CD8-positive, alpha-beta memory T cell (primary cell): ENCODE data around the gene ZMYND8. TPM values are rescaled to one million over a fixed set of nuclear protein-coding genes. Genes with fewer than 3 reads are reported as not detected.
A peak's percentile ranks its signal among the peaks of the same experiment; 100 is the strongest.

ENCODE experiments used
- CTCF ChIA-PET: fragments of 350-600 bp; sonication (Branson Sonifier 250); formaldehyde crosslinking; loops from one replicate; lab custom pipeline; 2021; ENCODE audit warnings: antibody characterized with exemption; lab: Charles Lee
- POLR2A ChIA-PET: fragments of 350-600 bp; sonication (Branson Sonifier 250); formaldehyde crosslinking; loops from one replicate; lab custom pipeline; 2021; ENCODE audit warnings: antibody characterized with exemption; lab: Charles Lee
- DNase-seq, 5 donors: peaks; one replicate each; pipeline versions ENCODE4 v3.0.0 to v3.0.0-alpha.2; 2020 to 2022; ENCODE audit warnings: mixed read lengths in 1 of 5
- H3K27ac ChIP-seq: one replicate; pipeline ENCODE4 v1.7.0; 2013; ENCODE audit warnings: low read depth, mild to moderate bottlenecking, low read length, moderate library complexity
- H3K27me3 ChIP-seq: 2 replicates; pipeline ENCODE4 v1.7.0; 2013; ENCODE audit warnings: low read length, mild to moderate bottlenecking; ENCODE audit not compliant: insufficient read depth, poor library complexity, severe bottlenecking
- H3K36me3 ChIP-seq: 2 replicates; pipeline ENCODE4 v1.7.0; 2013; ENCODE audit warnings: mild to moderate bottlenecking, low read length, moderate library complexity; ENCODE audit not compliant: insufficient read depth
- H3K4me1 ChIP-seq: 2 replicates; pipeline ENCODE4 v1.7.0; 2013; ENCODE audit warnings: mild to moderate bottlenecking, low read length, moderate library complexity; ENCODE audit not compliant: insufficient read depth
- H3K4me3 ChIP-seq: 2 replicates; pipeline ENCODE4 v1.7.0; 2013; ENCODE audit warnings: mild to moderate bottlenecking, low read length
- H3K9me3 ChIP-seq: 2 replicates; pipeline ENCODE4 v1.7.0; 2013; ENCODE audit warnings: mild to moderate bottlenecking, low read length
- H3K27ac Mint-ChIP-seq, 8 donors: one replicate each; pipeline ENCODE4 v1.8.0; 2020 to 2021; ENCODE audit warnings: mixed read lengths in 8 of 8, mild to moderate bottlenecking in 6 of 8, inconsistent platforms in 3 of 8, moderate library complexity in 3 of 8
- H3K27me3 Mint-ChIP-seq, 2 donors: one replicate each; pipeline ENCODE4 v1.8.0; 2020 to 2021; ENCODE audit warnings: mixed read lengths in 2 of 2, mild to moderate bottlenecking in 1 of 2, moderate library complexity in 1 of 2
- H3K36me3 Mint-ChIP-seq, 3 donors: one replicate each; pipeline ENCODE4 v1.8.0; 2020 to 2021; ENCODE audit warnings: mixed read lengths in 3 of 3, inconsistent platforms in 1 of 3, mild to moderate bottlenecking in 1 of 3
- H3K4me1 Mint-ChIP-seq, 3 donors: one replicate each; pipeline ENCODE4 v1.8.0; 2020 to 2021; ENCODE audit warnings: mixed read lengths in 3 of 3, inconsistent platforms in 1 of 3, mild to moderate bottlenecking in 1 of 3
- H3K4me3 Mint-ChIP-seq, 7 donors: one replicate each; pipeline ENCODE4 v1.8.0; 2020 to 2021; ENCODE audit warnings: mixed read lengths in 7 of 7, mild to moderate bottlenecking in 6 of 7, moderate library complexity in 4 of 7, inconsistent platforms in 2 of 7
- H3K9me3 Mint-ChIP-seq, 5 donors: one replicate each; pipeline ENCODE4 v1.8.0; 2020 to 2022; ENCODE audit warnings: mixed read lengths in 5 of 5, mild to moderate bottlenecking in 3 of 5, moderate library complexity in 2 of 5, inconsistent platforms in 1 of 5
- polyA plus RNA-seq: library from polyadenylated mRNA; unstranded; fragments of 300-500 nt; fragmentation: Illumina TruSeq; gene quantifications from one replicate; pipeline ENCODE4 v1.2.3, GENCODE V29; 2021
- total RNA-seq, 2 experiments: library from RNA; stranded (reverse); gene quantifications; one replicate each; pipeline ENCODE4 v1.2.3, GENCODE V29; 2021

ZMYND8 gene
- total and polyA plus RNA-seq, 3 experiments from 2014 or later = 20.9 to 30.7 (median 25.8) TPM

DNA sequence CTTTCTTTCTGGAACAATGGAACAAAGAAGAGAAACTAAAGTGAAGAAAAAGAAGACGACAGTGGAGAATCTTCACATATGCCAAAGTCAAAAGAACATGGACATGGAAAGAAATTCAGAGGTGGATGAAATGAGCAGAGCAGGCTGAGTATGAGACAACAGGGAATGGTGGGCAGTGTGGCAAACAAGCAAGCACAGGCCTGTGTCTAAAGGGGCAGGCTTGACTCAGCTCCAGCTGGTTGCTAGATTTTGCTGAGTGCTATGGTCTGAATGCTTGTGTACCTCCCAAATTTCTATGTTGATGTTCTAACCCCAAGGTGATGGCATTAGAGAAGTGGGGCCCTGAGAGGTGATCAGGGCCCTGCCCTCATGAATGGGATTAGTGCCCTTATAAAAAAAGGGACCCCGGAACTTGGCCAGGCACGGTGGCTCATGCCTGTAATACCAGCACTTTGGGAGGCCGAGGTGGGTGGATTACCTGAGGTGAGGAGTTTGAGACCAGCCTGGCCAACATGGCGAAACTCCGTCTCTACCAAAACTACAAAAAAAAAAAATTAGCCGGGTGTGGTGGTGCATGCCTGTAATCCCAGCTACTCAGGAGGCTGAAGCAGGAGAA is 49.6 kb downstream of the ZMYND8 start:
- H3K9me3 Mint-ChIP-seq = no peaks in the 10 kb centered on the region
- Histone ChIP-seq H3K27ac (no peak overlapping the region), H3K36me3 (peaks cover 40% of the 10 kb centered on the region), H3K27me3 (no peaks in the 10 kb centered on the region), H3K4me1 (peaks cover 4% of the 10 kb centered on the region), H3K4me3 (no peak overlapping the region), H3K9me3 (no peaks in the 10 kb centered on the region)
- no peak overlapping the region for H3K4me3 Mint-ChIP-seq
- POLR2A ChIA-PET = no interaction called here
- peaks cover 17 to 33% (median 32%) of the 10 kb centered on the region in 3 donors for H3K4me1 Mint-ChIP-seq
- no peak for DNase-seq
- H3K27ac Mint-ChIP-seq = peak overlapping the region in 5 of 8 donors; percentile 3 to 88 (median 64)
- H3K27me3 Mint-ChIP-seq = no peaks in the 10 kb centered on the region
- H3K36me3 Mint-ChIP-seq = peaks cover 0 to 77% (median 21%) of the 10 kb centered on the region in 3 donors
- CTCF ChIA-PET = interaction anchor here (1.1 kb wide), 1 partner anchor 77 kb away, joined by 6 read pairs; no protein-coding TSS in a partner anchor

- Mint-ChIP-seq H3K27ac (peak overlapping the region in 7 of 8 donors; percentile 70 to 86 (median 78)), H3K27me3 (no peaks in the 10 kb centered on the region), H3K9me3 (no peaks in the 10 kb centered on the region), H3K4me3 (no peak overlapping the region), H3K4me1 (peaks cover 17 to 30% (median 28%) of the 10 kb centered on the region in 3 donors), H3K36me3 (peaks cover 0 to 79% (median 24%) of the 10 kb centered on the region in 3 donors)
- no peak for DNase-seq
- H3K4me3 ChIP-seq = no peak overlapping the region
- no peaks in the 10 kb centered on the region for H3K9me3 ChIP-seq
- peaks cover 4% of the 10 kb centered on the region for H3K4me1 ChIP-seq
- POLR2A ChIA-PET = no interaction called here
- H3K27ac ChIP-seq = no peak overlapping the region
- H3K27me3 ChIP-seq = no peaks in the 10 kb centered on the region
- H3K36me3 ChIP-seq = peaks cover 39% of the 10 kb centered on the region
- CTCF ChIA-PET = interaction anchor here (1.1 kb wide), 1 partner anchor 78 kb away, joined by 6 read pairs; no protein-coding TSS in a partner anchor
These were observed 50.4 kb downstream of the ZMYND8 start for GRCh38 chr20:47306095-47306494.

GRCh38 chr20:47305667-47306066 is 50.8 kb downstream of the ZMYND8 start:
- Mint-ChIP-seq H3K4me3 (peak overlapping the region in 1 of 7 donors; percentile 55), H3K27ac (peak overlapping the region in 7 of 8 donors; percentile 70 to 86 (median 83)), H3K9me3 (no peaks in the 10 kb centered on the region), H3K27me3 (no peaks in the 10 kb centered on the region), H3K4me1 (peaks cover 17 to 26% (median 24%) of the 10 kb centered on the region in 3 donors), H3K36me3 (peaks cover 0 to 74% (median 20%) of the 10 kb centered on the region in 3 donors)
- ChIA-PET CTCF (interaction anchor here (1.1 kb wide), 1 partner anchor 78 kb away, joined by 6 read pairs; no protein-coding TSS in a partner anchor), POLR2A (no interaction called here)
- Histone ChIP-seq H3K9me3 (no peaks in the 10 kb centered on the region), H3K27me3 (no peaks in the 10 kb centered on the region), H3K4me3 (no peak overlapping the region), H3K27ac (no peak overlapping the region), H3K4me1 (peaks cover 4% of the 10 kb centered on the region), H3K36me3 (peaks cover 39% of the 10 kb centered on the region)
- DNase-seq = no peak

DNA sequence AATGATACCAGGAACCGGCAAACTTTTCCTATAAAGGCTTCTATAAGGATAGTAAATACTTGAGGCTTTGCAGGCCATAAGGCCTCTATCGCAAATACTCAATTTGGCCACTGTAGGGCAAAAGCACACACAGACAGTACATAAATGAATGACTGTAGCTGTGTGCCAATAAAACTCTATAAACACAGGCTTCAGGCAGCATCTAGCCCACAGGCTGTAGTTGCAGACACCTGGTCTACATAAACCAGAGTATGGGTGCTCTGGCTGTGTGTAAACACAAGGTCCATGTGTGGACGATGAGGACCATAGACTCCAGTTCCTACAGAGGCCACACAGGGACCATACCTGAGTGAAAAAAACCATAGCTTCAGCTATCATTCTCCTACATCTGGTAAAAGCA is 52.2 kb downstream of the ZMYND8 start:
- no peak overlapping the region for H3K27ac ChIP-seq
- Mint-ChIP-seq H3K27me3 (no peaks in the 10 kb centered on the region), H3K27ac (peak overlapping the region in 4 of 8 donors; percentile 33 to 86 (median 42)), H3K4me1 (peaks cover 17 to 30% (median 28%) of the 10 kb centered on the region in 3 donors), H3K4me3 (no peak overlapping the region), H3K36me3 (peaks cover 0 to 70% (median 21%) of the 10 kb centered on the region in 3 donors), H3K9me3 (no peaks in the 10 kb centered on the region)
- DNase-seq = no peak
- no peaks in the 10 kb centered on the region for H3K27me3 ChIP-seq
- CTCF ChIA-PET = interaction anchor here (0.7 to 2.5 kb wide), 3 partner anchors 13 to 1911 kb away, joined by 3 to 9 read pairs (median 3); no protein-coding TSS in a partner anchor
- no peak overlapping the region for H3K4me3 ChIP-seq
- peaks cover 4% of the 10 kb centered on the region for H3K4me1 ChIP-seq
- POLR2A ChIA-PET = no interaction called here
- peaks cover 35% of the 10 kb centered on the region for H3K36me3 ChIP-seq
- no peaks in the 10 kb centered on the region for H3K9me3 ChIP-seq

DNA sequence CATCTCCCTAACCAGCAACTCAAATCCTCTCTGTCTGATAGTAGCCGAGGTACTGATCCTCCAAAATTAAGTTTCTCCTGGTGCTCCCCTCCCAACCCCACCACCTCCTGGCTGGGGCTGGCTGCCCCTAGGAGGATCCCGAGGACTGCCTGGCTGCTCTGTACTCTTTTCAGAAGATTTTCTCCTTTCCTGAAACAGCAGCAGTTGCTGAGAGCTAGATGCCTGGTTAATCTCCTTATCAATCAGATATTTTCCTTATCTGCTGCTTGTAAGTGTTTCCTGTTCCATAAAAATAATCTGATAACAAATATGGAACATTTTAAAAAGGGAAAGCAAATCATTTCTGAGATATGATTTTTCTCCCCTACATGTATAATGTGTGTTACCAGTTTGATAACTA is 52.8 kb downstream of the ZMYND8 start:
- Mint-ChIP-seq H3K27ac (peak overlapping the region in 3 of 8 donors; percentile 26 to 86 (median 50)), H3K36me3 (peaks cover 0 to 72% (median 22%) of the 10 kb centered on the region in 3 donors), H3K27me3 (no peaks in the 10 kb centered on the region), H3K4me1 (peaks cover 16 to 28% (median 28%) of the 10 kb centered on the region in 3 donors), H3K9me3 (no peaks in the 10 kb centered on the region), H3K4me3 (no peak overlapping the region)
- CTCF ChIA-PET = interaction anchor here (0.9 to 2.5 kb wide), 2 partner anchors 13 to 80 kb away, joined by 3 to 9 read pairs; no protein-coding TSS in a partner anchor
- Histone ChIP-seq H3K9me3 (no peaks in the 10 kb centered on the region), H3K27ac (no peak overlapping the region), H3K4me1 (peaks cover 4% of the 10 kb centered on the region), H3K36me3 (peaks cover 35% of the 10 kb centered on the region), H3K27me3 (no peaks in the 10 kb centered on the region), H3K4me3 (no peak overlapping the region)
- DNase-seq = no peak
- POLR2A ChIA-PET = no interaction called here

GRCh38 chr20:47300071-47300470 is 56.4 kb downstream of the ZMYND8 start:
- ChIA-PET POLR2A (no interaction called here), CTCF (interaction anchor here (0.6 kb wide), 1 partner anchor 36 kb away, joined by 3 read pairs; no protein-coding TSS in a partner anchor)
- no peak for DNase-seq
- no peaks in the 10 kb centered on the region for H3K9me3 ChIP-seq
- Mint-ChIP-seq H3K27me3 (no peaks in the 10 kb centered on the region), H3K4me1 (peaks cover 7 to 15% (median 14%) of the 10 kb centered on the region in 3 donors), H3K36me3 (peaks cover 5 to 85% (median 25%) of the 10 kb centered on the region in 3 donors), H3K9me3 (no peaks in the 10 kb centered on the region), H3K4me3 (no peak overlapping the region), H3K27ac (peak overlapping the region in 2 of 8 donors; percentile 30 to 42)
- H3K4me1 ChIP-seq = peaks cover 4% of the 10 kb centered on the region
- no peak overlapping the region for H3K27ac ChIP-seq
- H3K27me3 ChIP-seq = no peaks in the 10 kb centered on the region
- H3K36me3 ChIP-seq = peaks cover 48% of the 10 kb centered on the region
- no peak overlapping the region for H3K4me3 ChIP-seq

DNA sequence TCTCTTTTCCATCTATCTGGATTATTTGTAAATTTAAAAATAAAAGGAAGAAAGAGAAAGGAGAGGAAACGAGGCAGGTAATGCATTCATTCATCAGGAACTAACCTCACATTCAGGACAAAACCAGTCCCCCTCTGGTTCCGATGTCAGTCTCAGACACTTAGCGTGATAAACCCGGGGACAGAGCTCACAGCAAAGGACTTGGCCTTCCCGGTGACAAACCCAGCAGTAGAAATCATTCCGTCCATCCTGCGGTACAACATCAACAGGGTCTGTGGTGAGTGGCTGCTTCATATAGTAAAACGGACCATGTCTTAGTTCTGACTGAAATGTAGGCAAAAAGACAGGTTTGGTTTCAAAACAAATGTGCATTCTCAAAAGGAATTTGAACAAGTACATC is 57.9 kb downstream of the ZMYND8 start:
- Mint-ChIP-seq H3K36me3 (peaks cover 16 to 87% (median 29%) of the 10 kb centered on the region in 3 donors), H3K27me3 (no peaks in the 10 kb centered on the region), H3K27ac (peak overlapping the region in 1 of 8 donors; percentile 29), H3K4me3 (no peak overlapping the region), H3K9me3 (no peaks in the 10 kb centered on the region), H3K4me1 (peaks cover 5 to 15% (median 15%) of the 10 kb centered on the region in 3 donors)
- Histone ChIP-seq H3K4me1 (no peaks in the 10 kb centered on the region), H3K27ac (no peak overlapping the region), H3K36me3 (peaks cover 48% of the 10 kb centered on the region), H3K9me3 (no peaks in the 10 kb centered on the region), H3K27me3 (no peaks in the 10 kb centered on the region), H3K4me3 (no peak overlapping the region)
- ChIA-PET POLR2A (no interaction called here), CTCF (no interaction called here)
- no peak for DNase-seq

- H3K27me3 ChIP-seq = no peaks in the 10 kb centered on the region
- Mint-ChIP-seq H3K9me3 (no peaks in the 10 kb centered on the region), H3K4me1 (peaks cover 5 to 14% (median 9%) of the 10 kb centered on the region in 3 donors), H3K36me3 (peaks cover 18 to 84% (median 27%) of the 10 kb centered on the region in 3 donors), H3K4me3 (no peak overlapping the region), H3K27ac (peak overlapping the region in 2 of 8 donors; percentile 13 to 14), H3K27me3 (no peaks in the 10 kb centered on the region)
- no peaks in the 10 kb centered on the region for H3K4me1 ChIP-seq
- POLR2A ChIA-PET = no interaction called here
- no peak overlapping the region for H3K4me3 ChIP-seq
- no peak overlapping the region for H3K27ac ChIP-seq
- peaks cover 47% of the 10 kb centered on the region for H3K36me3 ChIP-seq
- DNase-seq = no peak
- H3K9me3 ChIP-seq = no peaks in the 10 kb centered on the region
- CTCF ChIA-PET = interaction anchor here (1.1 to 1.4 kb wide), 3 partner anchors 25 to 86 kb away, joined by 3 to 7 read pairs (median 3); no protein-coding TSS in a partner anchor
These were observed 58.8 kb downstream of the ZMYND8 start for GRCh38 chr20:47297746-47298145.
